HCT116 (cell line): ENCODE data around the gene MSRB3.

Source experiments
- CTCF ChIP-seq, 3 experiments: fragments of 200-600 bp in 1 of 3; sonication (generic) in 1 of 3; IDR thresholded peaks in 2 of 3; conservative IDR thresholded peaks in 1 of 3; 2 replicates each; pipeline ENCODE4 v1.5.1; 2012 to 2017; ENCODE audit warnings: low read depth in 2 of 3, low read length in 2 of 3, antibody characterized with exemption in 1 of 3, borderline replicate concordance in 1 of 3, control low read depth in 1 of 3, mild to moderate bottlenecking in 1 of 3, mixed read lengths in 1 of 3, mixed run types in 1 of 3, moderate library complexity in 1 of 3; ENCODE audit not compliant: insufficient read depth in 1 of 3
- EZH2 ChIP-seq: fragments of 200-600 bp; sonication (generic); IDR thresholded peaks from 2 replicates; pipeline ENCODE4 v1.6.1; 2017; ENCODE audit warnings: antibody characterized with exemption, mixed run types
- POLR2A ChIP-seq: IDR thresholded peaks from 2 replicates; pipeline ENCODE4 v1.7.0; 2011; ENCODE audit warnings: borderline replicate concordance; ENCODE audit not compliant: insufficient read depth, insufficient read length; ENCODE audit errors: extremely low read depth
- POLR2AphosphoS5 ChIP-seq: IDR thresholded peaks from 2 replicates; pipeline ENCODE4 v1.6.1; 2011; ENCODE audit warnings: mild to moderate bottlenecking, low read depth, low read length, moderate library complexity
- SIN3A ChIP-seq: IDR thresholded peaks from 2 replicates; pipeline ENCODE4 v1.6.1; 2012; ENCODE audit warnings: low read depth
- YY1 ChIP-seq: IDR thresholded peaks from 2 replicates; pipeline ENCODE4 v1.6.1; 2011; ENCODE audit warnings: low read length, low read depth, moderate library complexity, mild to moderate bottlenecking; ENCODE audit not compliant: insufficient replicate concordance; ENCODE audit errors: extremely low read depth
- TF ChIP-seq, protein P1 (sequence below): IDR thresholded peaks from 2 replicates; pipeline ENCODE4 v1.6.1; 2012; ENCODE audit warnings: low read depth
- TF ChIP-seq, protein P2 (sequence below): IDR thresholded peaks from 2 replicates; pipeline ENCODE4 v1.6.1; 2011; ENCODE audit warnings: mild to moderate bottlenecking, low read length, moderate library complexity; ENCODE audit not compliant: insufficient replicate concordance; ENCODE audit errors: extremely low read depth

DNA sequence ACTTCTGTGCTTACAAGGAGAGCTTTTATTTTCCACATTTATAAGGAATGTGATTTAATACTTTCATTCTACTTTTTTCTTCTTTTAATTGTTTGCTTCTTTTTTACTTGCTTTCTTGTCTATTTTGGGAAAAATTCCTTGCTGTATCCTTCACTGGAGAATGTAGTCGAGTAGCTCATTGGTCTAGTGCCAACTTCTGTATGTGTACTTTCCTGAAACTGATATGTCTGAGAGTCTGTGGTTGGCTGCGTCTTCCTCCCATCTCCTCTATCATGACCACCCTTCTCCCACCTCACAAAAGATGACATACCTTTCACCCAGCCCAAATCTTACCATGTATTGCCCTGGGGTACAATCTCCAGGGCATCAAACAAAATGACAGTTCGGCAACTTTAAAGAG, 51.8 kb downstream of the MSRB3 start:
- TF ChIP-seq SIN3A (no peak), CTCF (IDR thresholded peaks at IDR 0.05 in 2 of 3, conservative IDR thresholded peaks at IDR 0.05 in 1 of 3; ENCODE audit: borderline replicate concordance in 1 of 3, insufficient read depth in 1 of 3, low read depth in 2 of 3, low read length in 2 of 3) (no peak), POLR2AphosphoS5 (no peak), YY1 (no peak), EZH2 (no peak), POLR2A (no peak)
- TF ChIP-seq, protein P1, sequence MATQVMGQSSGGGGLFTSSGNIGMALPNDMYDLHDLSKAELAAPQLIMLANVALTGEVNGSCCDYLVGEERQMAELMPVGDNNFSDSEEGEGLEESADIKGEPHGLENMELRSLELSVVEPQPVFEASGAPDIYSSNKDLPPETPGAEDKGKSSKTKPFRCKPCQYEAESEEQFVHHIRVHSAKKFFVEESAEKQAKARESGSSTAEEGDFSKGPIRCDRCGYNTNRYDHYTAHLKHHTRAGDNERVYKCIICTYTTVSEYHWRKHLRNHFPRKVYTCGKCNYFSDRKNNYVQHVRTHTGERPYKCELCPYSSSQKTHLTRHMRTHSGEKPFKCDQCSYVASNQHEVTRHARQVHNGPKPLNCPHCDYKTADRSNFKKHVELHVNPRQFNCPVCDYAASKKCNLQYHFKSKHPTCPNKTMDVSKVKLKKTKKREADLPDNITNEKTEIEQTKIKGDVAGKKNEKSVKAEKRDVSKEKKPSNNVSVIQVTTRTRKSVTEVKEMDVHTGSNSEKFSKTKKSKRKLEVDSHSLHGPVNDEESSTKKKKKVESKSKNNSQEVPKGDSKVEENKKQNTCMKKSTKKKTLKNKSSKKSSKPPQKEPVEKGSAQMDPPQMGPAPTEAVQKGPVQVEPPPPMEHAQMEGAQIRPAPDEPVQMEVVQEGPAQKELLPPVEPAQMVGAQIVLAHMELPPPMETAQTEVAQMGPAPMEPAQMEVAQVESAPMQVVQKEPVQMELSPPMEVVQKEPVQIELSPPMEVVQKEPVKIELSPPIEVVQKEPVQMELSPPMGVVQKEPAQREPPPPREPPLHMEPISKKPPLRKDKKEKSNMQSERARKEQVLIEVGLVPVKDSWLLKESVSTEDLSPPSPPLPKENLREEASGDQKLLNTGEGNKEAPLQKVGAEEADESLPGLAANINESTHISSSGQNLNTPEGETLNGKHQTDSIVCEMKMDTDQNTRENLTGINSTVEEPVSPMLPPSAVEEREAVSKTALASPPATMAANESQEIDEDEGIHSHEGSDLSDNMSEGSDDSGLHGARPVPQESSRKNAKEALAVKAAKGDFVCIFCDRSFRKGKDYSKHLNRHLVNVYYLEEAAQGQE = no peak
- TF ChIP-seq, protein P2, sequence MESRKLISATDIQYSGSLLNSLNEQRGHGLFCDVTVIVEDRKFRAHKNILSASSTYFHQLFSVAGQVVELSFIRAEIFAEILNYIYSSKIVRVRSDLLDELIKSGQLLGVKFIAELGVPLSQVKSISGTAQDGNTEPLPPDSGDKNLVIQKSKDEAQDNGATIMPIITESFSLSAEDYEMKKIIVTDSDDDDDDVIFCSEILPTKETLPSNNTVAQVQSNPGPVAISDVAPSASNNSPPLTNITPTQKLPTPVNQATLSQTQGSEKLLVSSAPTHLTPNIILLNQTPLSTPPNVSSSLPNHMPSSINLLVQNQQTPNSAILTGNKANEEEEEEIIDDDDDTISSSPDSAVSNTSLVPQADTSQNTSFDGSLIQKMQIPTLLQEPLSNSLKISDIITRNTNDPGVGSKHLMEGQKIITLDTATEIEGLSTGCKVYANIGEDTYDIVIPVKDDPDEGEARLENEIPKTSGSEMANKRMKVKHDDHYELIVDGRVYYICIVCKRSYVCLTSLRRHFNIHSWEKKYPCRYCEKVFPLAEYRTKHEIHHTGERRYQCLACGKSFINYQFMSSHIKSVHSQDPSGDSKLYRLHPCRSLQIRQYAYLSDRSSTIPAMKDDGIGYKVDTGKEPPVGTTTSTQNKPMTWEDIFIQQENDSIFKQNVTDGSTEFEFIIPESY = no peak
